Activated naive CD4-positive, alpha-beta T cell treated with anti-CD3 and anti-CD28 coated beads, Interleukin-2, amount 10 ng/mL, durations not matched to agents 7 days and 5 days (primary cell): ENCODE data around the gene TBC1D9.
"Not testable (repeated sequence)": the region's sequence is repeated elsewhere in the genome, so short reads cannot be mapped to it uniquely, and the experiment has no call there.

Experiments used
- CTCF ChIA-PET: fragments of 350-600 bp; sonication (Branson Sonifier 250); formaldehyde crosslinking; loops from one replicate; lab custom pipeline; 2021; ENCODE audit warnings: antibody characterized with exemption; lab: Charles Lee
- DNase-seq: peaks from one replicate; pipeline ENCODE4 v3.0.0-alpha.2; 2020
- H3K27ac Mint-ChIP-seq: one replicate; pipeline ENCODE4 v1.8.0; 2021; ENCODE audit warnings: mild to moderate bottlenecking, moderate library complexity, mixed read lengths
- H3K27me3 Mint-ChIP-seq: one replicate; pipeline ENCODE4 v1.8.0; 2021; ENCODE audit warnings: mild to moderate bottlenecking, mixed read lengths
- H3K36me3 Mint-ChIP-seq: one replicate; pipeline ENCODE4 v1.8.0; 2021; ENCODE audit warnings: mixed read lengths
- H3K4me1 Mint-ChIP-seq: one replicate; pipeline ENCODE4 v1.8.0; 2021; ENCODE audit warnings: mixed read lengths
- H3K4me3 Mint-ChIP-seq: one replicate; pipeline ENCODE4 v1.8.0; 2021; ENCODE audit warnings: mild to moderate bottlenecking, moderate library complexity, mixed read lengths
- H3K9me3 Mint-ChIP-seq: one replicate; pipeline ENCODE4 v1.8.0; 2021; ENCODE audit warnings: mixed read lengths

TBC1D9 gene

DNA sequence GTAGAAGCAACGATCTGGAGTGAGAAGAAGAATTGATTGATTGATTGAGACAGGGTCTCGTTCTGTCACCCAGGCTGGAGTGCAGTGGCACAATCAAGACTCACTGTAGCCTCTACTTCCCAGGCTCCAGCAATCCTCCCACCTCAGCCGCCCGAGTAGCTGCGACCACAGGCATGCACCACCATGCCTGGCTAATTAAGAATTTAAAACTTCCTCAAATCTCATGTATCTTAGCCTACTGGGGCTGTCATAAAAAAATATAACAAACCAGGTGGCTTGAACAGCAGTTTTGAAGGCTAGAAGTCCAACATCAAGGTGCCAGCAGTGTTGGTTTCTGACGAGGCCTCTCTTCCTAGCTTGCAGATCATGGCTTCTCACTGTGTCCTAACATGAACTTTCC, 18.3 kb upstream of the TBC1D9 start:
- Mint-ChIP-seq H3K4me3 (no peak overlapping the region), H3K27ac (no peak overlapping the region)
- CTCF ChIA-PET = no interaction called here

DNA sequence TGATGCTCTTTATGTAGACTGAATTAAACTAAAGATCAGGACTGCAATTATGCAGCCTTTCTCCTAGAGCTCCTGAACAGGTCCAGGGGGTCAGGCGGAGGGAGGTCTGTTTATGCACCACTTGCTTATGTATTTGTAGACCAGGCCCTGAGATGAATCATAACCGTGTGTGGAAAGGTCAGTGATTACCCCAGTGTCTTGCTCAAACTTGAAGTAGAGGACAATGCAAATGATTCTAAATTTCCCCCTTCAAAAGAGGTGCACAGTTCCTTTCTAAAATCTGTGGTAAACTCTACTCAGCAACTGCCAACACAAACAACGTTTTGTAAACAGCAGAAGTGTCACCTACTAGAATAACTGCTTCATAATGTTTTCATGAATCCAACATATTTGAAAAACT, 13.0 kb upstream of the TBC1D9 start:
- Mint-ChIP-seq H3K27ac (no peak overlapping the region), H3K4me1 (no peaks in the 10 kb centered on the region), H3K36me3 (no peaks in the 10 kb centered on the region), H3K4me3 (no peak overlapping the region), H3K9me3 (no peaks in the 10 kb centered on the region), H3K27me3 (peaks cover 4% of the 10 kb centered on the region)
- no peak for DNase-seq
- CTCF ChIA-PET = no interaction called here

More for the DNA sequence above, 18.3 kb upstream of the TBC1D9 start:
- Mint-ChIP-seq H3K9me3 (no peaks in the 10 kb centered on the region), H3K27me3 (peaks cover 4% of the 10 kb centered on the region), H3K36me3 (no peaks in the 10 kb centered on the region), H3K4me1 (no peaks in the 10 kb centered on the region)
- no peak for DNase-seq

DNA sequence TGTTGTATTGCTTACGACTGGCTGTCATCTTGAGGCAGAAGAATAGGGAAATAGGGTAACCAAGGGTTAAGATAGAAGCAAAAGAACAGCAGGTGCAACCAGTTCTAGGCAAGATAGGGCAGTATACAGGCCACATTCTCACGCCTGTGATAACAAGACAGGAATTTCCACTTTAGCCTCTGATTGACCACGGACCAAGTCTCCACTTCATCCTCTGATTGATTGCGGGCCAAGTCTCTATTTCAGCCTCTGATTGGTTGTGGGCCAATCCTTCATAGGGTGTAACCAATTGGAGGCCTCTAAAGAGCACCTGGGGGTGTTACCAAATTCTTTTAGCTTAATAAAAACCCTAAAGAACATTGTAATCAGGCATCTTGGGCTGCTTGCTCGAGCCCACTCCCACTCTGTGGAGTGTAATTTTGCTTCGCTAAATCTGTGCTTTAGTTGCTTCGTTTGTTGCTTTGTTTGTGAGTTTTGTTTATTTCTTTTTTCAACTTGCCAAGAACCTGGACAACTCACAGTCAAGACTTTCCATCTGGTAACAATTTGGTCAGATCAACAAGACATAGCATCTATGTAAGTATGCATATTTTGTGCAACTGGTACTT, 8.7 kb upstream of the TBC1D9 start:
- Mint-ChIP-seq H3K36me3 (no peaks in the 10 kb centered on the region), H3K27me3 (peaks cover 16% of the 10 kb centered on the region), H3K27ac (no peak overlapping the region), H3K4me1 (no peaks in the 10 kb centered on the region), H3K4me3 (no peak overlapping the region), H3K9me3 (no peaks in the 10 kb centered on the region)
- CTCF ChIA-PET = no interaction called here
- DNase-seq = no peak

DNA sequence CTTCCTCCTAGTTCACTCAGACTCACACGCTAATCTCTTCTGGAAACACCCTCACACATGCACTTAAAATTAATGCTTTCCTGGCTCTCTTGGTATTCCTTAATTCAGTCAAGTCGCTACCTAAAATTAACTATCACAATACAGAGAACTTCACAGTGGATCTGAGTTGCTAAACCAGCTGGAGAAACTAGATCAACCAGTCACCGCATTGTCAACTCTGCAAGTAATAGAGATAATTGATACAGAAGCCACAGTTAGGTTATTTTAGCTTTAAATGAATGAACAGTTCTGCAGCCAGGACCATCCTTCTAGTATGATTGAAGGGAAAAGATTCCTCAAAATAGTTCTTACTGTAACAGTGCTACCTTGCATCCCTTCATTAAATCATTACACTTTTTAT, 6.0 kb upstream of the TBC1D9 start:
- no peak for DNase-seq
- no peaks in the 10 kb centered on the region for H3K36me3 Mint-ChIP-seq
- CTCF ChIA-PET = no interaction called here
- no peak overlapping the region for H3K27ac Mint-ChIP-seq
- peaks cover 35% of the 10 kb centered on the region for H3K27me3 Mint-ChIP-seq
- H3K9me3 Mint-ChIP-seq = no peaks in the 10 kb centered on the region
- peaks cover 2% of the 10 kb centered on the region for H3K4me1 Mint-ChIP-seq
- no peak overlapping the region for H3K4me3 Mint-ChIP-seq

DNA sequence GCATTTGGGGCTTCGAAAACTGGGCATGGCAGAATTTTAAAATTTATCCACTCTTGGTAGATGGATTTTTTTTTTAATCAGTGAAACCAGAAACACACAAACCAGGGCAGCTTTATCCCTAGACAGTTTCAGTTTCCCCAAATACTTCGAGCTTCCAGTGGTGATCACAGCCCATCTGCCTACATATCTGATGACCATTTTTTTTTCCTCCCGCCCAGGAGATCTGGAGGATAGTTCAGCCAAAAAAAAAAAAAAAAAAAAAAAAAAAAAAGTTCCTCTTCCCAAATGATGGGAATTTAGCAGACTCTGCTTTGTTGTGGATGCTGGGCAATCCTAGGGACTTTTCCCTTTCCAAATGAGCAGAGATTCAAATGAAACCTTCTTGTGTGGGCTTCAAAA, 1.0 kb upstream of the TBC1D9 start:
- Mint-ChIP-seq H3K4me1 (peaks cover 4% of the 10 kb centered on the region), H3K27ac (no peak overlapping the region), H3K27me3 (peaks cover 69% of the 10 kb centered on the region), H3K4me3 (no peak overlapping the region), H3K9me3 (no peaks in the 10 kb centered on the region), H3K36me3 (no peaks in the 10 kb centered on the region)
- no peak for DNase-seq
- CTCF ChIA-PET = interaction anchor here (0.8 kb wide), 1 partner anchor 42 kb away, joined by 3 read pairs; no protein-coding TSS in a partner anchor

DNA sequence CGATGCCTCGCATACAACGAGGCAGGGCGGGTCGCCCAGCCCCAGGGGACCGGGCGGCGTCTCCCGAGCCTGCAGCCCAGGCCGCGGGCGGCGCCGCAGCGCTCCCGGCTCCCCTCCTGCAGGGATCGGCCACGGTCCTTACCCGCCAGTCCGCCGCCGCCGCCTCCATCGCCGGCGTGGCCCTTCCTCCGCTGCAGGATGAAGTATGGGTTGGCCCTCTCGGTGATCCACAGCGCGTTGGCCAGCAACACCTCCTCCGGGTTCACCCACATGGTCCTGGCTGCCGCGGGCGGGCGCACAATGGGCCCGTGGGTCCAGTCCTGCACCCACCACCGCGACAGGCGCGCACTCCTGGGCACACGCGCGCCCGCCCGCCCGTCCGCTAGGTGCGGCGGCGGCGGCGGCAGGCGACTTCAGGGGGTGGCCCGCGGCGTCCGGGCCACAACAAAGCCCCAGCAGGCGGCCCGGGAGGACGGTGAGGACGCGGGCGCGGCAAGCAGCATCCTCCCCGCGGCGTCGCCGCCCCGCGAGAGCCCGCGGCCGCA, 339 bp downstream of the TBC1D9 start:
- peaks cover 4% of the 10 kb centered on the region for H3K4me1 Mint-ChIP-seq
- H3K27me3 Mint-ChIP-seq = peaks cover 66% of the 10 kb centered on the region
- H3K27ac Mint-ChIP-seq = no peak overlapping the region
- H3K9me3 Mint-ChIP-seq = no peaks in the 10 kb centered on the region
- no peaks in the 10 kb centered on the region for H3K36me3 Mint-ChIP-seq
- DNase-seq = peak; percentile 26
- CTCF ChIA-PET = no interaction called here
- H3K4me3 Mint-ChIP-seq = no peak overlapping the region

DNA sequence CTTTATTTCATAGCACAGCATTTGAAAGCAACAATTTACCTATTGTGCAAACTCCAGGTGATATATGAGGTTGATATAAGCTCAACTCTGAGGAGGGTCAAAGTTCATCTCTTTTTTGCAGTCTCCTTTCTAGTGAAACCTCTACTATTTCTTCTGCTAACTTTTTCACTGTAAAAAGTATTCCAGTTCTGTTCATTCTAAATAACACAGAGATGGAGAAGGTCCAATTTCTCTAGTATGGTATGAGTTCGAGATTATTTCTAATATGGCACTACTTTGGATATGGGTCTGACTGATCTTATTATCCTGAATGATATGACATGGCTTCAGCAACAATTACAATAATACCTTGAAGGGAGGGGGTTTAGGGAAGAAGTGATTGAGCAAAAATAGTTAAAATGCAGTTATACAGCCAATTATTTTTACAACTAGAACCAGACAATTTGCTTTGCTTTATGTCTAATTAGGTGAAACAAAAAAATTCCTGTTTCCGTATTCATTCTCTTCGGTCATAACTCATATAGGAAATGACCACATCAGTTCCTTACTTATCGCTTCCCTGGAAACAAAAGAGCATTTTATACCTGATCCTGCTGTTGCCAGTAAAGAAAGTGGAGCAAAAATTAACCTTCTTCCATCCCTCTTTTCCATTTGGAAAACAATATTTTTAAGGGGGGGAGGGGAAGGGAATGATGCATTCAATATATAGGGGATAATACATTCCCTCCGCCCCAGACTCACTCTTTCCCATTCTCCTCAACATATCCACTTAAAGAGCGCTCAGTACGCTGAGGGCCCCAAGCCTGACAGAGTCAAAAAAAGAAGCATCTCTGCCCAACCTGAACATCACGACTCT, 1.0 kb downstream of the TBC1D9 start:
- no peak for DNase-seq
- H3K27ac Mint-ChIP-seq = no peak overlapping the region
- no peaks in the 10 kb centered on the region for H3K36me3 Mint-ChIP-seq
- peaks cover 59% of the 10 kb centered on the region for H3K27me3 Mint-ChIP-seq
- H3K4me1 Mint-ChIP-seq = peaks cover 4% of the 10 kb centered on the region
- CTCF ChIA-PET = no interaction called here
- H3K9me3 Mint-ChIP-seq = no peaks in the 10 kb centered on the region
- peak overlapping the region; percentile 5 for H3K4me3 Mint-ChIP-seq

DNA sequence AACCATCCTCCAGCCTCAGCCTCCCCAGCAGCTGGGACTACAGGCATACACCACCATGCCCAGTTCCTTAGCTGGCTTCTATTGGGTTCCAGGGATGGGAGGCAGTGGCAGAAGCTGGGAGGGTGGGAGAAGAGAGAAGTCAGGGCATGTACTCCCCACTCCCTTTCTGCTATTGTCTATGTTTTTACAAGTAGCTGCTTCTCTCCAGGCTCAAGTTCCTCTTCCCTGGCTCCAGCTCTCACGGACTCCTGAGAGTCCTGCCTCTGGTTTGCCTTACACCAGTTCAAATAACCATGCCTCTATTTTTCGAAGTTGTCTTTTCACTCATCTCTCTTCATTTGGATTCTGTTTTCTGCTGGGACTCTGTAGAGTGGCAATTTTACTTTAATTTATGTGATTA, 2.9 kb downstream of the TBC1D9 start:
- Mint-ChIP-seq H3K27ac (no peak overlapping the region), H3K36me3 (no peaks in the 10 kb centered on the region), H3K27me3 (peaks cover 49% of the 10 kb centered on the region), H3K9me3 (no peaks in the 10 kb centered on the region), H3K4me1 (peaks cover 4% of the 10 kb centered on the region), H3K4me3 (no peak overlapping the region)
- DNase-seq = no peak
- CTCF ChIA-PET = no interaction called here

DNA sequence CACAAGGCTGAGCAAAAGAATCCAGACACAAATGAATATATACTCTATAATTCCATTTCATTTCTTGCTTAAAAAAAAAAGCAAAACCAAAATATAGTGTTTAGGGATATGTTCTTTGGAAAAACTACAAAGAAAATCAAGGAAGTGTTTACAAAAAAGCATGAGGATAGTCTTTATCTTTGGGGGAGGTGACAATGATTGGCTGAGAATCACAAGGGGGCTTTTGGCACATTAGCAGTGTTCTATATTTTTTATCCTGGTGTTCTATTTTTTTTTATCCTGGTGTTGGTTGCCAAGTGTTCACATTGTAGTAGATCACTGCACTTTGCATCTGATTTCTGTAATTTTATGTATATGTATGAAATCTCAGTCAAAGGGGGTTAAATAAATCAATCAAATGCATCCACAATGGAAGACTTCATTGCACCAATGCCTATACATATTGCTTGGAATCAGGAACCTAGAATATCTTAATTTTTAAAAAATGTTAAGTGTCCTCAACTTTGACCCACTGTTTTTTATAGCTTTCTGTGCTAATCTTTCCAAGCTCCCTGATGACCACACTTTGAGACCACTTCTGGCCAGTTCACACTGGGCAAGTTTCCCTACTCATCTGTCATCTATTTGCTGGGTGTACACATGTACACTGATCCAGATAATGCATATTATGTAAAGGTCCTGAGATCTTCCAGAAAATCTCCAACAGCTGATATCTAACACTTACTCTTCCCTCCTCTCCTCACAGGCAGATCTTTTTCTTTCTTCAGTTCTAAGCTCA, 3.7 kb downstream of the TBC1D9 start:
- Mint-ChIP-seq H3K9me3 (no peaks in the 10 kb centered on the region), H3K27me3 (peaks cover 41% of the 10 kb centered on the region), H3K4me1 (peaks cover 2% of the 10 kb centered on the region), H3K27ac (no peak overlapping the region), H3K4me3 (no peak overlapping the region), H3K36me3 (no peaks in the 10 kb centered on the region)
- CTCF ChIA-PET = no interaction called here
- no peak for DNase-seq

DNA sequence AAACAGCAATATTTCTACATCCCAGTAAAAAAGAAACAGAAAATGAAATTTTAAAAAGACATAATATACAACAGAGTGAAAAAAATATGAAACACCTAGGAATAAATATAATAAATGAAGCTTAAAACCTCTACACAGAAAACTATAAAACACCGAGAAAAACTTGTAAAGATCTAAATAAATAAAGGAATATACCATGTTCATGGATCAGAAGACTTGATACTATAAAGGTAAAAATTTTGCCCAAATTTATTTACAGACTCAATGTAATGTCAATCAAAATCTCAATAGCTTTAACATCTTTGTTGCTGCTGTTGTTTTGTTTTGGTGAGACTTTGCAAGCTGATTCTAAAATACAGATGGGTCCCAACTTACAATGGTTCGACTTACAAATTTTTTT, 5.7 kb downstream of the TBC1D9 start:
- no peaks in the 10 kb centered on the region for H3K9me3 Mint-ChIP-seq
- no peak overlapping the region for H3K27ac Mint-ChIP-seq
- CTCF ChIA-PET = no interaction called here
- H3K4me1 Mint-ChIP-seq = no peaks in the 10 kb centered on the region
- no peaks in the 10 kb centered on the region for H3K36me3 Mint-ChIP-seq
- peaks cover 20% of the 10 kb centered on the region for H3K27me3 Mint-ChIP-seq
- H3K4me3 Mint-ChIP-seq = no peak overlapping the region
- no peak for DNase-seq

DNA sequence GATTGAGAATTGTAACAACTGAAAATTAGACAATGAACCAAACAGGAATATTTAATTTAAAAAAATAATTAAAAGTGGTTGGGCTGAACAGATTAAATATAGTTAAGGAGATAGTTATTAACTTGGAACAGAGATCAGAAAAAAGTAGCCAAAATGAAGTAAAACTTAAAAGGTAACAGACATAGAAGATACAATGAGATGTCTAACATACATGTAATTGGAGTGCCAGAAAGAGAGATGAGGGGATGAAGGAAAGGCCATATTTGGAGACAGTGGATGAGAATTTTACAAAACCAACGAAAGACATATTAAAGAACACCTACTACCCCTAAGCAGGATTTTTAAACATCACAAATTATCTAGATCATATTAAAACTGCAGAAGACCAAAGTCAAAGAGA, 8.0 kb downstream of the TBC1D9 start:
- no peaks in the 10 kb centered on the region for H3K9me3 Mint-ChIP-seq
- DNase-seq = no peak
- CTCF ChIA-PET = no interaction called here
- peaks cover 6% of the 10 kb centered on the region for H3K27me3 Mint-ChIP-seq
- no peaks in the 10 kb centered on the region for H3K4me1 Mint-ChIP-seq
- H3K27ac Mint-ChIP-seq = no peak overlapping the region
- H3K4me3 Mint-ChIP-seq = no peak overlapping the region
- no peaks in the 10 kb centered on the region for H3K36me3 Mint-ChIP-seq

DNA sequence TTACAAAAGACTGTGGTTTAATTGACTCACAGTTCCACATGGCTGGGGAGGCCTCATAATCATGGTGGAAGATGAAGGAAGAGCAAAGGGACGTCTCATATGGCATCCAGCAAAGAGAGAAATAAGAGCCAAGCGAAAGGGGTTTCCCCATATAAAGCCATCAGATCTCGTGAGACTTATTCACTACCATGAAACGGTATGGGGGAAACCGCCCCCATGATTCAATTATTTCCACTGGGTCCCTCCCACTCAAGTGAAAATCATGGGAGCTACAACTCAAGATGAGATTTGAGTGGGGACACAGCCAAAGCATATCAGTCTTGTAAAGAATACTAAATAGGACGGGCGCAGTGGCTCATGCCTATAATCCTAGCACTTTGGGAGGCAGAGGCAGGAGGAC, 9.6 kb downstream of the TBC1D9 start:
- H3K4me3 Mint-ChIP-seq, H3K4me1 Mint-ChIP-seq, DNase-seq, H3K9me3 Mint-ChIP-seq, H3K27ac Mint-ChIP-seq, H3K36me3 Mint-ChIP-seq, H3K27me3 Mint-ChIP-seq, CTCF ChIA-PET: not testable (repeated sequence)

DNA sequence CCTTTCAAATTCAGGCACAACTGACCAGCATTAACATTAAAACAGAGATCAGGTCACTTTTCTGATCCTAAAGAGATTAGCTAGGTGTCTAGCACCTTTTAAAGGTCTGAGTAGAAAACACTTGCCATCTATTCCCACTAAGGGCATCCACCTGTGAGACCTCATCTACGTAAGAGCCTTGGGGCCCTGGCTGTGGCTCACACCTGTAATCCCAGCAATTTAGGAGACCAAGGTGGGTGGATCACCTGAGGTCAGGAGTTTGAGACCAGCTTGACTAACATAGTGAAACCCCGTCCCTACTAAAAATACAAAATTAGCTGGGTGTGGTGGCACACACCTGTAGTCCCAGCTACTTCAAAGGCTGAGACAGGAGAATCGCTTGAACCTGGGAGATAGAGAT, 11.8 kb downstream of the TBC1D9 start:
- no peaks in the 10 kb centered on the region for H3K9me3 Mint-ChIP-seq
- H3K36me3 Mint-ChIP-seq = no peaks in the 10 kb centered on the region
- no peaks in the 10 kb centered on the region for H3K4me1 Mint-ChIP-seq
- no peak overlapping the region for H3K27ac Mint-ChIP-seq
- peaks cover 5% of the 10 kb centered on the region for H3K27me3 Mint-ChIP-seq
- H3K4me3 Mint-ChIP-seq = no peak overlapping the region
- CTCF ChIA-PET = no interaction called here
- no peak for DNase-seq

DNA sequence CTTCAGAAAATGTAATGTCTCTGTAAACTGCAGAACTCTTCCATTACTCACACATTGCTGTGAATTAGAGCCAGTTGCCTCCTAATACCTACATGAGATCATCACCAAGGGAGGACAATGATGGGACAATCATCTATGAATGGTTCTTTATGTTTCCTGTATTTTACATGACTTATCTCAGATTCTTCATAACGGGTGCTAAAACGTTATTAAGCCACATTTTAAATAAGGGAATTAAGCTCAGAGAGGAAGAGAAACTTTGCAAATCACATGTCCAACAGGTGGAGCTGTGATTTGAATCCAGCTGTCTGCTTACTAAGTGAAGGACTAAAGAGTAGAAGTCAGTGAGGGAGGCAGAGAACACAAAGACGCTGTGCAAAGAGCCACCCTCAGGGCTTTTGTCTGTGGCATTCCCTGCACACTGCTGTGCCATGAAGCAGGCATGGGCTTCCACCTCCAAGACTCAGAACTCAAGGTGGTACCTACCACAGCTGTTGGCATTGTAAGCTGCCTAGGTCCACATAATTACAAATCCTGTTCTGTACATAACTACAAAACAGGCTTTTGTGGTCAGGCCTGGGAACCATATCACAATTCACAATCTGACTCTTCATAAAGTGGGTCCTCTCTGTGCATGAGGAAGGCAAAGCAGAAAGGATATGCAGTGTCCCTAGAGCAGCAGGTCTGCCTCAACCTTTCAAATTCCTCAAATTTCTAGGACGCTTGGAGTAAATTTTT, 12.8 kb downstream of the TBC1D9 start:
- Mint-ChIP-seq H3K4me3 (no peak overlapping the region), H3K4me1 (no peaks in the 10 kb centered on the region), H3K36me3 (no peaks in the 10 kb centered on the region), H3K27me3 (peaks cover 5% of the 10 kb centered on the region), H3K9me3 (no peaks in the 10 kb centered on the region), H3K27ac (no peak overlapping the region)
- DNase-seq = no peak
- CTCF ChIA-PET = no interaction called here
